ENCODE data around the gene AKIRIN1. TPM values are rescaled to one million over a fixed set of nuclear protein-coding genes. Genes with fewer than 3 reads are reported as not detected.

The AKIRIN1 gene
- total and polyA plus RNA-seq, 2 donors (not counting 3 experiments of a cell fraction or from before 2014, with no cell fraction given) = 28.4 to 43.4 TPM

DNA sequence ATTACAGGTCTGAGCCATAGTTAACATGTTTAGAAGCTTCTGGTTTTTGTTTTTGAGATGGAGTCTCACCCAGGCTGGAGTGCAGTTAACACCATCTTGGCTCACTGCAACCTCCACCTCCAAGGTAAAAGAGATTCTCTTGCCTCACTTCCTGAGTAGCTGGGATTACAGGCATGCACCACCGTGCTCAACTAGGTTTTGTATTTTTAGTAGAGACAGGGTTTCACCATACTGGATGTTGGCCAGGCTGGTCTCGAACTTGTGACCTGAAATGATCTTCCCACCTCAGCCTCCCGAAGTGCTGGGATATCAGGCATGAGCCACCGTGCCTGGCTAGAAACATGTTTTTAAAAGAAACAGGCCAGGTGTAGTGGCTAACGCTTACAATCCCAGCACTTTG lies 45.6 kb downstream of the AKIRIN1 start:
- Histone ChIP-seq H3K9ac (replicated peaks; ENCODE audit: extremely low read depth, insufficient read depth, low read length) (no peak overlapping the region), H3K27ac (ENCODE audit: insufficient read depth, low read depth, low read length) (no peak overlapping the region), H3K9me3 (replicated peaks; ENCODE audit: control insufficient read depth, insufficient read depth, low read length) (no peaks in the 10 kb centered on the region), H3K4me1 (ENCODE audit: control insufficient read depth, extremely low read depth, insufficient read depth, low read length) (no peaks in the 10 kb centered on the region), H3K79me2 (ENCODE audit: control insufficient read depth, insufficient read depth, low read length) (peaks cover 6% of the 10 kb centered on the region), H3K9me1 (replicated peaks; ENCODE audit: control insufficient read depth, extremely low read depth, insufficient read depth, low read length) (no peaks in the 10 kb centered on the region), H3K4me3 (replicated peaks in 1 of 3; ENCODE audit: insufficient read depth in 1 of 3, low read depth in 1 of 3, low read length in 3 of 3) (no peak overlapping the region), H4K20me1 (replicated peaks; ENCODE audit: control insufficient read depth, extremely low read depth, insufficient read depth, low read length) (no peaks in the 10 kb centered on the region), H2AFZ (ENCODE audit: low read depth, low read length) (no peak overlapping the region), H3K4me2 (ENCODE audit: insufficient read depth, low read length) (no peak overlapping the region), H3K27me3 (ENCODE audit: control insufficient read depth in 2 of 2, insufficient read depth in 2 of 2, low read length in 2 of 2) (no peaks in the 10 kb centered on the region), H3K36me3 (ENCODE audit: control insufficient read depth in 2 of 2, extremely low read depth in 1 of 2, insufficient read depth in 2 of 2, low read length in 2 of 2) (peaks cover 4 to 13% of the 10 kb centered on the region in 2 experiments)
- FAIRE-seq (peak; percentile 46), DNase-seq (ENCODE audit: low read depth, low spot score) (no peak)
- intact Hi-C loops (cut with micrococcal nuclease) (no loop called here), dilution Hi-C loops (cut with MboI; ENCODE audit: extremely low pct_ligation_motif_present, low sequenced_read_pairs) (no loop called here)
- BruUV-seq (replicated peaks) = no TSS peak
- ChIA-PET POLR2A (interaction anchor here (0.7 to 1.1 kb wide), 2 partner anchors 11 to 83 kb away, joined by 3 to 4 read pairs; partner anchors contain the start of gene NDUFS5), CTCF (no interaction called here)
- no peak for TF ChIP-seq EZH2 (IDR thresholded peaks at IDR 0.05; ENCODE audit: borderline replicate concordance, low read depth, low read length, severe bottlenecking)
- TF ChIP-seq, protein P1, sequence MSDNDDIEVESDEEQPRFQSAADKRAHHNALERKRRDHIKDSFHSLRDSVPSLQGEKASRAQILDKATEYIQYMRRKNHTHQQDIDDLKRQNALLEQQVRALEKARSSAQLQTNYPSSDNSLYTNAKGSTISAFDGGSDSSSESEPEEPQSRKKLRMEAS (IDR thresholded peaks at IDR 0.05; ENCODE audit: insufficient read depth, insufficient read length) = no peak
- TF ChIP-seq FOS (IDR thresholded peaks at IDR 0.05; ENCODE audit: borderline replicate concordance, insufficient read depth, low read length) = no peak
- no peak for TF ChIP-seq POLR2AphosphoS5 (IDR thresholded peaks at IDR 0.05; ENCODE audit: insufficient read depth, low read depth, low read length)
- no peak for TF ChIP-seq JUN (IDR thresholded peaks at IDR 0.05; ENCODE audit: borderline replicate concordance, insufficient read depth, insufficient read length, low read depth)
- TF ChIP-seq, protein P2, sequence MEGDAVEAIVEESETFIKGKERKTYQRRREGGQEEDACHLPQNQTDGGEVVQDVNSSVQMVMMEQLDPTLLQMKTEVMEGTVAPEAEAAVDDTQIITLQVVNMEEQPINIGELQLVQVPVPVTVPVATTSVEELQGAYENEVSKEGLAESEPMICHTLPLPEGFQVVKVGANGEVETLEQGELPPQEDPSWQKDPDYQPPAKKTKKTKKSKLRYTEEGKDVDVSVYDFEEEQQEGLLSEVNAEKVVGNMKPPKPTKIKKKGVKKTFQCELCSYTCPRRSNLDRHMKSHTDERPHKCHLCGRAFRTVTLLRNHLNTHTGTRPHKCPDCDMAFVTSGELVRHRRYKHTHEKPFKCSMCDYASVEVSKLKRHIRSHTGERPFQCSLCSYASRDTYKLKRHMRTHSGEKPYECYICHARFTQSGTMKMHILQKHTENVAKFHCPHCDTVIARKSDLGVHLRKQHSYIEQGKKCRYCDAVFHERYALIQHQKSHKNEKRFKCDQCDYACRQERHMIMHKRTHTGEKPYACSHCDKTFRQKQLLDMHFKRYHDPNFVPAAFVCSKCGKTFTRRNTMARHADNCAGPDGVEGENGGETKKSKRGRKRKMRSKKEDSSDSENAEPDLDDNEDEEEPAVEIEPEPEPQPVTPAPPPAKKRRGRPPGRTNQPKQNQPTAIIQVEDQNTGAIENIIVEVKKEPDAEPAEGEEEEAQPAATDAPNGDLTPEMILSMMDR (IDR thresholded peaks at IDR 0.05; ENCODE audit: extremely low read depth in 1 of 2, insufficient read depth in 1 of 2, low read depth in 1 of 2, low read length in 2 of 2) = no peak
- no peak for TF ChIP-seq MYC (IDR thresholded peaks at IDR 0.05; ENCODE audit: low read depth, low read length)
- no peak for TF ChIP-seq POLR2A (IDR thresholded peaks at IDR 0.05; ENCODE audit: low read depth, low read length)
- no peak for TF ChIP-seq GATA2 (IDR thresholded peaks at IDR 0.05; ENCODE audit: insufficient read depth, insufficient read length, low read depth, low read length)
